NCI-H1105 (cell line): ENCODE data around the gene HBS1L.

Source experiments
- DNase-seq: peaks from one replicate; lab custom pipeline; 2025; lab: John Stamatoyannopoulos, UW

HBS1L gene

GRCh38 chr6:135054569-135055498 lies at the start of gene HBS1L:
TSS of gene HBS1L (minus strand) at chr6:135054822. CDS start at chr6:135054691, 131 bp downstream.
- DNase-seq = peak; percentile 97

GRCh38 chr6:135104199-135104598 lies 49.6 kb upstream of the HBS1L start:
- no peak for DNase-seq

DNA sequence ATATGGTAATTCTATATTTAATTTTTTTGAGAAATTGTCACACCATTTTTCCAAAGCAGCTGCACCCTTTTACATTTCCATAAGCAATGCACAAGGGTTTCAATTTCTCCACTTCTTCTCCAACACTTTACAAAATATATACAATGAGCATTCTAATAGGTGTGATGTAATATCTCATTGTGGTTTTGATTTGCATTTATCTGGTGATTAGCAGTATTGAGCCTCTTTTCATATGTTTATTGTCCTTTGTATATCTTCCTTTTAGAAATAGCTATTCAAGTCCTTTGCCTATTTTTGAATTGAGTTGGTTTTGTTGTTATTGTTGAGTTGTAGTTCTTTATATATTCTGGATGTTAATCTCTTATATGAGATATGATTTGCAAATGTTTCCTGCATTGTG lies 47.6 kb upstream of the HBS1L start:
- no peak for DNase-seq

DNA sequence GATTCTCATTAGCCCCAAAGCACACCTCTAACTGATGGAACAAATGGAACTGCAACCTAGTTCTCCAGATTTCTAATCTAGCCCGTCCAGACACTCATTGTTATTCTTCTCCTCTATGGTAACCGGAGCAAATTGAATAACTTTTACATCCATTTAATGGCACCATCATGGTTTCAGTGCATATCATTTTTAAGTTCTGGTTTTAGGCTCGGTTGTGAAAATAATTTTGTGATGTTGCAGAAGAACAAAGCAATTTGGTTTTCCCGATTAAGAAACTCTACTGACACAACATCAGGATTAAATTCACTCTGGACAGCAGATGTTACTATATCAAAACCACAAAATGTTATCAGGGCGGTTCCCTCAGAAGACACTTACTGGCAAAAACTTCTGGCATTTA lies 42.5 kb upstream of the HBS1L start:
- DNase-seq = no peak

GRCh38 chr6:135096403-135097130 lies 41.9 kb upstream of the HBS1L start:
- peak; percentile 13 for DNase-seq

- no peak for DNase-seq
Observed at GRCh38 chr6:135095716-135096115, 41.1 kb upstream of the HBS1L start.

DNA sequence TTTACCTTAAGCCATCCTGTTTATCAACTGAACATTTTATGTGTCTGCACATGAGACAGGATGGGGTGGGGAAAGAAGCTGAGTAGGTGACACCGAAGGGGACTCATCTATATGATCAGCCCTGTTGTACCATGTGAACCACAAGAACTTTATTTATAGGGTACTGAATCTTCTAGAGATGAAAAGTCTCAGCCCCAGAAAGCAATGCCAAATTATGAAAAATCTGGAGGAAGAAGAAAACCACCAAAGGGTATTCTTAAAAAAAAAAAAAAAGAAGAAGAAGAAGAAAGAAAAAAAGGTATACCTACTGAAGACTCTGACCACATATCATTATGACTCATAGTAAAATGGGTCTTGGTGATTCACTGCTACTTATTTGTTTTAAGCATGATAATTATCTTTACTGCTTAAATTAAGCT lies 39.8 kb upstream of the HBS1L start:
- DNase-seq = no peak

GRCh38 chr6:135093578-135093977 lies 39.0 kb upstream of the HBS1L start:
- no peak for DNase-seq

DNA sequence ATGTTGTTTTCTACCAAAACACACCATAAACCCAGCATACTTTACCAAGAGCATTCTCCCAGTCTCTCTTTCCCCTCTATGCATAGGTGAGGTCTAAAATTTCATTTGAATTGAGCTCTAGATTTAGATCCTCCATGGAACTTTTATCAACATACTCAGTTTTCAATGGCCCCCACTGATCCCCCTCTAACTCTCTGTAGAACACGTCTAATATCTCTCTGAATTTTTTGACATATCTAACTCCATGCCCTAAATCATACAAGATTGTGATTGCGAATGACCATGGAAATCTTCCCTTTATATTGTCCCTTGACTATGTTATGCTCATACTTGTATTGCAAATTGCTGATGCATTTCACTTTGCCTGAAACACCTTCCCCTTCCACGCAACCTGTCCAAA lies 38.1 kb upstream of the HBS1L start:
- DNase-seq = no peak

DNA sequence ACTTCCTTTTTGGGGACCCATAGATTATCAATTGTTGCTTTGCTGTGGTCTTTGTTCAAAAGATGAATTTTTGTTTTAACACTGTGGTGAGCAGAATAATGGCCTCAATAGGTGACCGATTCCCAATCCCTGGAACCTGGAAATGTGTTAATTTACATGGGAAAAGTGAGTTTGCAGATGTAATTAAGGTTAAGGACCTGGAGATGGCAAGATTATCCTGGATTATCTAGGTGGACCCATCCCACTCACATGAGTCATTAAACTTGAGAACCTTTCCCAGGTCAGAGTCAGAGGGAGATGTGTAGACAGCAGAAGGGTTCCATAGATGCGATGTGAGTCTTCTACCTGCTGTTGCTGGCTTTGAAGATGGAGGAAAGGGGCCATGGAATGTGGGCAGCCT lies 36.2 kb upstream of the HBS1L start:
- no peak for DNase-seq

DNA sequence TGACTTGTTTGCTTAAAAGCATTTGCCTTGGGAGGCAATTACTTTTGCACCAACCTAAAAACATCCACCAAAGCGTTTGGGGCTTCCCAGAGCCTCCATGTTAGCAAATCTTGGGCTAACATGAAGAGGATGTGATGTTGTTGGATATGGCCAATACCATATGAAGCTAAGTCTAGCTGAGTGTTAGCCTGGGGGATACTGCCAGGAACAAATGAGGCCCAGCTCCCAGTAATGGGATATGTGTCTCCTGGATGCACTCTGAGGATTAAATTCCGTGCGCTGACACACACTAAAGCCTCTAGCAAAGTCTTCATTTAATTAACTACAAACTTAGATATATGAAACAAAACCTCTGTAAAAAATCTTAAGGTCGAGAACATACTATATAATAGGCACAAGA lies 35.3 kb upstream of the HBS1L start:
- DNase-seq = no peak

DNA sequence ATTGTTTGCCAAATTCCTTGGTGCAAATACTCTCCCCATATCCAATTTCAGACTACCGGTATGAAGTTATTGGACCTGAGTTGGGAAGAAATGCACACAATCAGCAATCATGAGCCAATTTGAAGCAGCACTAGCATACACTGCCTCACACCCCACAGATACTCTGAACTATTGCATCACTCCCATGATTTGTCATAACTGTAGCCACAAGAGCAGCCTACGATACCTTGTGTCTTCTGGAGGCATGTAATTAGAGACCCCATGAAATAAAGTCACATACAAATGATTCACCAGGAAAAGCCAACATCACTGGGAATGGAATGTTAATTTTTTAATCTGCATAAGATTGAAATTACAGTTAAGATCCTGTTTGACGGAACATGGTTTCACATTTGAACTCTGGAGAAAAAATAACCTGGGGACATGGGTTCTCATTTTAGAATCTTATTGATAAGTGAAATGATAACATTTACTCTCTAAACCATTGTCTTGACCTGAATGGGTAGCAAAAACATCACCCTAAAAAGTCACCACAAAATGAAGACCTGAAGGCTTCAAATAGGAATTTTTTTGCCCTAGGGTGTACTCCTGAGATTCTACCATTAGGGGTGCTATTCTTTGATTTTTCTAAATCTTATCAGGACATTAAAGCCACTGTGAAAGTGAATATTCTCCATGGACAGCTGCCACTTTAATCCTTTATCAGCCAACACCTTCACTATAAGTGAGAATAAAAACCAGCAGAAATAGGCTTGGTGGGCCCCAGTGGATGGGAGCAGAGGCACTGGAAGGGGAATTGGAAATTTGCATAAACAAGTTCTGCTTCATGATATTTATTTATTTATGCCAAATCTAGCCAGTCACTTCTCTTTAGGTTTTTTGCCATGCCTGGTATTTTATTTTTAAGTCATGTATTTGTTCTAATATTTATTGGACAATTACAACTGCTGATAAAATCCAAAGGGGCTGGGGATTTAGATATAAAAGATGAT lies 34.5 kb upstream of the HBS1L start:
- peak; percentile 2 for DNase-seq

GRCh38 chr6:135088281-135088680 lies 33.7 kb upstream of the HBS1L start:
- DNase-seq = no peak

DNA sequence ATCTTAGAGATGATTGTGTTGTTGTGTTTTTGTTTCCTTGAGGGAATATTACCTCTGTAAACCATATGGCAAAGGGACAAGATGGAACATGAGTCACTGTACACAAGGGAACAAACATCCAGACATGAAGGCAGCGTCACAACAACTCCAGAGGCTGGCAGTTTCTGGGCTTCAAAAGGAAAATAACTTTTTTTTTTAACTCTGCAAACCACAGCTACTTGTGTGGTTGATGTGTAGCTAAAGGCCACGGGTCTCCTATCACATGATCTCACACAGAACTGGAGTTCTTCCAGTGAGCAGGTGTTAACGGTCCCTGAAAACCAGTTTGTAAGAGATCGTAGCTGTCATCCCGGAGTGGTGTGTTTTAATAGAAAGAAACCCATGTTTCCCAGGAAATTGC lies 33.2 kb upstream of the HBS1L start:
- DNase-seq = no peak

DNA sequence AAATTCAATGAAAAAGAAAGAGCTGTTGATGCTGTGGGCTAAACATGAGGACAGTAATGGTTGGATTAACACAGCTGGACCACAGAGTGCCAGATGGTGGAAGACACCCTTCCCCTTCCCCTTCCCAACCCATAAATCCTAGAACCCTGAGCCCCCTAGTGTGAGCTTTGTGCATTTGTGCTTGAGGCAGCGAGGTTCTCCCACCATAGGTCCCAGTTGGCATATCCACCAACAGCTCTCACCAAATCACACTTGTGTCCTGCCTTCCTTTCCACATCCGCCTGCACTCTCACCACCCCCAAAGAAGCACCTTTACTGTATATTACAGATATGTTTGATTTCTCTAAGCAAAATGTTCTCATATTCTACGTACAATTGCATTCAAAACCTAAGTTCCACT lies 32.8 kb upstream of the HBS1L start:
- DNase-seq = no peak

DNA sequence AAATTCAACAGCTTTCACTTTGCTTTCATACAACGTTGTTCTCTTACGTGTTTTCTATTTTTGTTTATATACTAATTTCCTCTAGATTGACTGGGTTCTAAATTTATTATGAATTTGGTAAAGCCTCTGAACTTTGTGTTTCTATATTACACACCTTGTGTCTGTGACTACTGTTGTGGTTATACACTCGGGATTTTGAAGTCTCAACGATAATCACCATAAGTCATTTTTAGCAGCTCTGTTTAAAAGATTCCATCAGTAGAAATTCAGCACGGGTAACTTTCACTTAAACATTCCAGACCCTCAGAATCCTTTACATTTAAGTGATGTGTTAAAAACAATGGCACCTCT lies 31.8 kb upstream of the HBS1L start:
- no peak for DNase-seq

GRCh38 chr6:135085700-135086413 lies 31.2 kb upstream of the HBS1L start:
- DNase-seq = no peak

GRCh38 chr6:135084916-135085269 lies 30.3 kb upstream of the HBS1L start:
- DNase-seq = no peak

GRCh38 chr6:135084001-135084915 lies 29.6 kb upstream of the HBS1L start:
- no peak for DNase-seq

DNA sequence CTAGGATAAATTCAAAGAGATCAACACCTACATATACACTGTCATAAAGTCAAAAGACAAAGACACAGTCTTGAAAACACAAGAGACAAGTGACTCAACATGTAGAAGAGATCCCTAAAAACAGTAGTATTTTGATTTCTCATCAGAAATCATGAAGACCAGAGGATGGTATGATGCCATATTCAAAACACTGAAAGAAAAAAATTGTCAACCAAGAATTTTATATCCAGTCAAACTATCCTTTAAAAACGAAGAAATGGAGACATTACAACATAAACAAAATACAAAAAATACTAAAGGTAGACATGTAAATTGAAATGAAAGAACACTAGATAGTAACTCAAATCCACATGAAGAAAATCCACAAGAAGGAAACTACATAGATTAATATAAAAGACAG lies 27.3 kb upstream of the HBS1L start:
- no peak for DNase-seq
